ENCODE results near the gene SOX1. TPM values are rescaled to one million over a fixed set of nuclear protein-coding genes. Genes with fewer than 3 reads are reported as not detected.
A peak's percentile ranks its signal among the peaks of the same experiment; 100 is the strongest.

The SOX1 gene
- total RNA-seq, 1 donor from 2014 or later, result not detected

DNA sequence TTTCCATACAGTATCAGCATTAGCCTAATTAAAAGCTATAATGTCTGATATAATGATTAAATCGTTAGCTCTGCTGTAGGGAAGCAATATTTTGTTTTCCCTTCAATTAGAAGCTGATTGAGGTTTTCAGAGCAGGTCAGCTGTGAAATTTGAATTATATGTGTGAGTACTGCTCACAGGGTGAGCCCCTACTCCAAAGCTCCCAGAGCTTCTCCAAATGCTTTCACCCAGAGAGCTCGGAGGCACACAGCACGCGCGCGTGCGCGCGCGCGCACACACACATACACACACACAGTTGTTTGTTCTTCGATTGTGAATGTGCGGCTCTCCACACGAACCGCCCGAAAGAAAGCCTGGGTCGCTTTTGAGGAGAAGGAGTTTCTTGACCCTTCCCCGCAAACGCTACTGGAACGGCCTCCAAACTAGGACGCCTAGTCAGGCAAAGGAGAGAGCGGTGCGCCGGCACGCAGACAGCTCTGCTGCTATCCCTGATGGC lies 4.8 kb upstream of the SOX1 start:
- Histone ChIP-seq H3K4me1 (no peaks in the 10 kb centered on the region), H3K36me3 (no peaks in the 10 kb centered on the region), H3K27ac (no peak overlapping the region), H3K27me3 (peaks cover 94% of the 10 kb centered on the region), H3K4me3 (no peak overlapping the region), H3K9me3 (no peaks in the 10 kb centered on the region)
- intact Hi-C loops (cut with DNase I), result no loop called here
- no peak for DNase-seq
- no peak for ATAC-seq
- TF ChIP-seq, protein P1, sequence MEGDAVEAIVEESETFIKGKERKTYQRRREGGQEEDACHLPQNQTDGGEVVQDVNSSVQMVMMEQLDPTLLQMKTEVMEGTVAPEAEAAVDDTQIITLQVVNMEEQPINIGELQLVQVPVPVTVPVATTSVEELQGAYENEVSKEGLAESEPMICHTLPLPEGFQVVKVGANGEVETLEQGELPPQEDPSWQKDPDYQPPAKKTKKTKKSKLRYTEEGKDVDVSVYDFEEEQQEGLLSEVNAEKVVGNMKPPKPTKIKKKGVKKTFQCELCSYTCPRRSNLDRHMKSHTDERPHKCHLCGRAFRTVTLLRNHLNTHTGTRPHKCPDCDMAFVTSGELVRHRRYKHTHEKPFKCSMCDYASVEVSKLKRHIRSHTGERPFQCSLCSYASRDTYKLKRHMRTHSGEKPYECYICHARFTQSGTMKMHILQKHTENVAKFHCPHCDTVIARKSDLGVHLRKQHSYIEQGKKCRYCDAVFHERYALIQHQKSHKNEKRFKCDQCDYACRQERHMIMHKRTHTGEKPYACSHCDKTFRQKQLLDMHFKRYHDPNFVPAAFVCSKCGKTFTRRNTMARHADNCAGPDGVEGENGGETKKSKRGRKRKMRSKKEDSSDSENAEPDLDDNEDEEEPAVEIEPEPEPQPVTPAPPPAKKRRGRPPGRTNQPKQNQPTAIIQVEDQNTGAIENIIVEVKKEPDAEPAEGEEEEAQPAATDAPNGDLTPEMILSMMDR (IDR thresholded peaks at IDR 0.05), result no peak

DNA sequence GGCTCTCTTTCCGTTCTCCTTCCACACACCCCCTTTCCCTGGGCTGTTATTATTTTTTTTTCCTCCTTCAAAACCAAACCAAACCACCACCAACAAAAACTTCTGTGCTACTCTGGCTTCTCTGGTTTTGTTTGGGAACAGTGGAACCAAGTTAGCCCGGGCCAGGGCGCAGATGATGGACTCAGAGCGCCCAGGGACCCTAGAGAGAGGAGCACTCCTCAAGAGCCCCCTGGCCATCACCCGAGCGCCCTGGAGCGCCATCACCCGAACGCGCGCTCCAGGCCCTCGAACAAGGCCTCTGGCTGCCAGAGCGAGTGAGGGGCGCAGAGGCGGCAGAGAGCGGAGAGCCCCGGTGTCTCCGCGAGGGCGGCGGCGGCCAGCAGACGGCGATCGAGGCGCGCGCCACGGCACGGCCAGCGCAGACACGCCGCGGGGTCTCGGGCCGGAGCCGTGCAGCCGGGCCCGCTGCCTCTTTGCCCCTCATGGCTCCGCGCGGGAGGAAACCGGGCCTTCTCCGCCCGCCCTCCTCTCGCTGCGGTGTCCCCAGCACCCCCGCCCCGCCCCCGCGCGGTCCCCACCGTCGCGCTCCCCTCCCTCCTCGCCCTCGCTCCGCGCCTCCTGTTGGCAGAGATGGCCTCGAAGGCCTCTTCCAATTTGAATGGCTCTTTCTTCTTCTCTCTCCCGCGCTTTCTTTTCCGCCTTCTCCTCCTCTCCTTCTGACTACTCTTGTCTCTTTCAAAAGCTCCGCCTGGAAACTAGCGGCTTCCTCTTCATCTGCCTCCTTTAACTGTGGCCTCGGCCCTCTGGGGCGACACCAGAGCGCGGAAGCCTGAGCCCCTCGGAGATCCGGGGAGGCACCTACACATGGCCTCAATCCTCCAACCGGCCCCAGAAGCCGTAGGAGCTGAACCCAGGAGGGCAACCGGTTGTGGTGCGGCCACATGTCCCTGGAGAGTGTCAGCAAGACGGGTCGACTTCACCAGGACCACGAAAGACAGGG lies 4.1 kb upstream of the SOX1 start:
- Histone ChIP-seq H3K9me3 (no peaks in the 10 kb centered on the region), H3K4me3 (no peak overlapping the region), H3K27ac (no peak overlapping the region), H3K27me3 (peaks cover 90% of the 10 kb centered on the region), H3K36me3 (no peaks in the 10 kb centered on the region), H3K4me1 (no peaks in the 10 kb centered on the region)
- TF ChIP-seq, protein P1 (IDR thresholded peaks at IDR 0.05), result peak; percentile 14
- DNase-seq (no peak), ATAC-seq (peak; percentile 7)
- intact Hi-C loops (cut with DNase I), result no loop called here

GRCh38 chr13:112063807-112064206 lies 3.1 kb upstream of the SOX1 start:
- DNase-seq, result no peak
- intact Hi-C loops (cut with DNase I), result no loop called here
- Histone ChIP-seq H3K4me3 (no peak overlapping the region), H3K27me3 (peaks cover 83% of the 10 kb centered on the region), H3K36me3 (no peaks in the 10 kb centered on the region), H3K27ac (no peak overlapping the region), H3K4me1 (no peaks in the 10 kb centered on the region), H3K9me3 (no peaks in the 10 kb centered on the region)
- TF ChIP-seq, protein P1 (IDR thresholded peaks at IDR 0.05), result no peak
- ATAC-seq, result no peak

GRCh38 chr13:112064222-112064621 lies 2.7 kb upstream of the SOX1 start:
- no peaks in the 10 kb centered on the region for H3K9me3 ChIP-seq
- ATAC-seq (no peak), DNase-seq (no peak)
- intact Hi-C loops (cut with DNase I), result no loop called here
- TF ChIP-seq, protein P1 (IDR thresholded peaks at IDR 0.05), result no peak
- H3K27me3 ChIP-seq, result peaks cover 83% of the 10 kb centered on the region
- H3K36me3 ChIP-seq, result no peaks in the 10 kb centered on the region
- H3K4me3 ChIP-seq, result no peak overlapping the region
- no peaks in the 10 kb centered on the region for H3K4me1 ChIP-seq
- H3K27ac ChIP-seq, result no peak overlapping the region

DNA sequence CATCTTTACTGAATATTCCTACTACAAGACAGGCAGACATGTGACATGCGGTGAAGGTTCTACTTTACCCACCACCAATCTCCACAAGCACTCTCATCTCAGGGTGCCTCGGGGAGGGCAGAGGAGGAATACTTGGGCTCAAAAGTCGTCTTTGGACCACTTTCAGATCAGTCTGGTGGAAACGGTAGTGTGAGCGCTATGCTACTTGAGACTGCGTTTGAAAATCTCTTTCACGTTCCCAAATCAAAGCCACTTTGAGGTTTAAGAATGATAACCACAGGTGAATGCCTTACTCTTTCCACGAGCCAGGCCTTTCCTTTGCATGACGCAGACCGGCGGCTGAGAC lies 1.5 kb upstream of the SOX1 start:
- no peaks in the 10 kb centered on the region for H3K36me3 ChIP-seq
- ATAC-seq (no peak), DNase-seq (no peak)
- H3K4me3 ChIP-seq, result no peak overlapping the region
- H3K27ac ChIP-seq, result no peak overlapping the region
- H3K27me3 ChIP-seq, result peaks cover 83% of the 10 kb centered on the region
- no peaks in the 10 kb centered on the region for H3K9me3 ChIP-seq
- TF ChIP-seq, protein P1 (IDR thresholded peaks at IDR 0.05), result no peak
- no peaks in the 10 kb centered on the region for H3K4me1 ChIP-seq
- intact Hi-C loops (cut with DNase I), result no loop called here

Data from upper lobe of right lung (tissue), 1 donor.